Measurements from ENCODE around the gene SMIM30.
"Not testable (repeated sequence)": the region's sequence is repeated elsewhere in the genome, so short reads cannot be mapped to it uniquely, and the experiment has no call there.

The SMIM30 gene

GRCh38 chr7:113125728-113126127 is 7.4 kb upstream of the SMIM30 start:
- H3K9me3 ChIP-seq (replicated peaks; ENCODE audit: insufficient read depth, low read length) = no peaks in the 10 kb centered on the region
- H3K9me2 ChIP-seq (replicated peaks; ENCODE audit: insufficient read depth, low read length) = no peaks in the 10 kb centered on the region
- no peak overlapping the region for H3K4me3 ChIP-seq (ENCODE audit: low read length)
- H3K9ac ChIP-seq (ENCODE audit: low read length) = no peak overlapping the region
- no peak for DNase-seq
- no peak overlapping the region for H3K4me2 ChIP-seq (ENCODE audit: low read depth, low read length)
- H2AFZ ChIP-seq (ENCODE audit: low read length) = no peak overlapping the region
- H3F3A ChIP-seq (ENCODE audit: insufficient read depth, low read length) = no peaks in the 10 kb centered on the region
- TF ChIP-seq EZH2phosphoT487 (IDR thresholded peaks at IDR 0.05; ENCODE audit: low read length) (no peak), EZH2 (optimal IDR thresholded peaks at IDR 0.05; ENCODE audit: low read depth, low read length) (no peak)
- H3K79me2 ChIP-seq (ENCODE audit: low read length) = no peaks in the 10 kb centered on the region
- no peaks in the 10 kb centered on the region for H3K27me3 ChIP-seq (replicated peaks; ENCODE audit: insufficient read depth, low read length)
- no peaks in the 10 kb centered on the region for H3K4me1 ChIP-seq (ENCODE audit: low read length)
- H4K20me1 ChIP-seq (ENCODE audit: insufficient read depth, low read length) = no peaks in the 10 kb centered on the region
- no peaks in the 10 kb centered on the region for H3K36me3 ChIP-seq (replicated peaks; ENCODE audit: insufficient read depth, low read length)
- H3K27ac ChIP-seq (ENCODE audit: low read length) = no peak overlapping the region

- Histone ChIP-seq H3K27me3 (replicated peaks; ENCODE audit: insufficient read depth, low read length) (no peaks in the 10 kb centered on the region), H3K79me2 (ENCODE audit: low read length) (0 out of 2 replicates have a peak, but pooled peaks cover 1% of the 10 kb centered on the region), H2AFZ (ENCODE audit: low read length) (no peak overlapping the region), H3K36me3 (replicated peaks; ENCODE audit: insufficient read depth, low read length) (no peaks in the 10 kb centered on the region), H3K9ac (ENCODE audit: low read length) (no peak overlapping the region), H3K9me2 (replicated peaks; ENCODE audit: insufficient read depth, low read length) (no peaks in the 10 kb centered on the region), H3F3A (ENCODE audit: insufficient read depth, low read length) (no peaks in the 10 kb centered on the region), H3K4me2 (ENCODE audit: low read depth, low read length) (no peak overlapping the region), H3K4me1 (ENCODE audit: low read length) (peaks cover 1% of the 10 kb centered on the region; the same call in 1 of the 2 replicates), H3K9me3 (replicated peaks; ENCODE audit: insufficient read depth, low read length) (no peaks in the 10 kb centered on the region), H4K20me1 (ENCODE audit: insufficient read depth, low read length) (no peaks in the 10 kb centered on the region), H3K27ac (ENCODE audit: low read length) (no peak overlapping the region), H3K4me3 (ENCODE audit: low read length) (no peak overlapping the region)
- no peak for DNase-seq
- TF ChIP-seq EZH2 (optimal IDR thresholded peaks at IDR 0.05; ENCODE audit: low read depth, low read length) (no peak), EZH2phosphoT487 (IDR thresholded peaks at IDR 0.05; ENCODE audit: low read length) (no peak), CTCF (IDR thresholded peaks at IDR 0.05; ENCODE audit: low read length) (no peak)
Observed at GRCh38 chr7:113122744-113123143, 4.4 kb upstream of the SMIM30 start.

- Histone ChIP-seq H3K4me1 (ENCODE audit: low read length) (peaks cover 6% of the 10 kb centered on the region), H3K79me2 (ENCODE audit: low read length) (0 out of 2 replicates have a peak, but pooled peaks cover 4% of the 10 kb centered on the region), H3K27ac (ENCODE audit: low read length) (no peak overlapping the region), H3F3A (ENCODE audit: insufficient read depth, low read length) (no peaks in the 10 kb centered on the region), H3K9ac (ENCODE audit: low read length) (no peak overlapping the region), H3K9me3 (replicated peaks; ENCODE audit: insufficient read depth, low read length) (no peaks in the 10 kb centered on the region), H3K9me2 (replicated peaks; ENCODE audit: insufficient read depth, low read length) (no peaks in the 10 kb centered on the region), H4K20me1 (ENCODE audit: insufficient read depth, low read length) (no peaks in the 10 kb centered on the region), H3K4me2 (ENCODE audit: low read depth, low read length) (no peak overlapping the region), H3K36me3 (replicated peaks; ENCODE audit: insufficient read depth, low read length) (no peaks in the 10 kb centered on the region), H3K27me3 (replicated peaks; ENCODE audit: insufficient read depth, low read length) (no peaks in the 10 kb centered on the region), H2AFZ (ENCODE audit: low read length) (no peak overlapping the region), H3K4me3 (ENCODE audit: low read length) (no peak overlapping the region)
- no peak for DNase-seq
- TF ChIP-seq CTCF (IDR thresholded peaks at IDR 0.05; ENCODE audit: low read length) (no peak), EZH2 (optimal IDR thresholded peaks at IDR 0.05; ENCODE audit: low read depth, low read length) (no peak), EZH2phosphoT487 (IDR thresholded peaks at IDR 0.05; ENCODE audit: low read length) (no peak)
Observed at GRCh38 chr7:113120647-113121046, 2.3 kb upstream of the SMIM30 start.

GRCh38 chr7:113119429-113119828 is 1.1 kb upstream of the SMIM30 start:
- no peaks in the 10 kb centered on the region for H3K27me3 ChIP-seq (replicated peaks; ENCODE audit: insufficient read depth, low read length)
- no peak overlapping the region for H3K4me2 ChIP-seq (ENCODE audit: low read depth, low read length)
- H3K9ac ChIP-seq (ENCODE audit: low read length) = no peak overlapping the region
- H3K9me2 ChIP-seq (replicated peaks; ENCODE audit: insufficient read depth, low read length) = no peaks in the 10 kb centered on the region
- H3K9me3 ChIP-seq (replicated peaks; ENCODE audit: insufficient read depth, low read length) = no peaks in the 10 kb centered on the region
- peaks cover 10% of the 10 kb centered on the region for H3K4me1 ChIP-seq (ENCODE audit: low read length)
- H3K27ac ChIP-seq (ENCODE audit: low read length) = no peak overlapping the region
- TF ChIP-seq CTCF (IDR thresholded peaks at IDR 0.05; ENCODE audit: low read length) (no peak), EZH2phosphoT487 (IDR thresholded peaks at IDR 0.05; ENCODE audit: low read length) (no peak), EZH2 (optimal IDR thresholded peaks at IDR 0.05; ENCODE audit: low read depth, low read length) (no peak)
- H3K4me3 ChIP-seq (ENCODE audit: low read length) = no peak overlapping the region
- 0 out of 2 replicates have a peak, but pooled peaks cover 4% of the 10 kb centered on the region for H3K79me2 ChIP-seq (ENCODE audit: low read length)
- H4K20me1 ChIP-seq (ENCODE audit: insufficient read depth, low read length) = no peaks in the 10 kb centered on the region
- no peaks in the 10 kb centered on the region for H3F3A ChIP-seq (ENCODE audit: insufficient read depth, low read length)
- peak overlapping the region; percentile 88; the same call in 1 of the 2 replicates for H2AFZ ChIP-seq (ENCODE audit: low read length)
- H3K36me3 ChIP-seq (replicated peaks; ENCODE audit: insufficient read depth, low read length) = no peaks in the 10 kb centered on the region
- DNase-seq = no peak

DNA sequence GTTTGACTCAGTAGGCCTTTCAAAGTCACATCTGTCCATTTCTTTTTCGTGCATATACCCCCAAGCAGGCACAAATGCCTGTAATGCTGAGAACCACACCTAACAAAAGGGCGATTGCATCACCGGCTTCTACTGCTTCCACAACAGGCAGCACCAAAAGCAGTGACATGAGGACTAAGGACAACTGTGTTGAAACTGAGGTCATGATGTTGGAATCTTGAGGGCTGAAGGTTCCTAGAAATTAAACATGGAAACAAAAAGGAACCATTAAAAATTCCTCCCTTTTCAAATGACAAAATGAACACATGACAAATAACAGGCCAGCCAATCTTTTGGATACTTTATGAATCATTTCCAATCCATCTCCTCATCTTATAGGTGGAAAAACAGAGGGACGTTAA is 980 bp downstream of the SMIM30 start:
- not testable (repeated sequence) for H3K9me3 ChIP-seq (replicated peaks; ENCODE audit: insufficient read depth, low read length); H3K27ac ChIP-seq (ENCODE audit: low read length); H4K20me1 ChIP-seq (ENCODE audit: insufficient read depth, low read length); H3K9me2 ChIP-seq (replicated peaks; ENCODE audit: insufficient read depth, low read length); H3F3A ChIP-seq (ENCODE audit: insufficient read depth, low read length); H3K9ac ChIP-seq (ENCODE audit: low read length); H3K36me3 ChIP-seq (replicated peaks; ENCODE audit: insufficient read depth, low read length); H3K27me3 ChIP-seq (replicated peaks; ENCODE audit: insufficient read depth, low read length); DNase-seq; H3K79me2 ChIP-seq (ENCODE audit: low read length)
- Histone ChIP-seq H3K4me3 (ENCODE audit: low read length) (peak overlapping the region; percentile 70), H3K4me2 (ENCODE audit: low read depth, low read length) (peak overlapping the region; percentile 83), H3K4me1 (ENCODE audit: low read length) (peaks cover 23% of the 10 kb centered on the region), H2AFZ (ENCODE audit: low read length) (peak overlapping the region; percentile 52)
